ENCODE results near the gene ZMYM2.
A peak's percentile ranks its signal among the peaks of the same experiment; 100 is the strongest.

Gene ZMYM2

GRCh38 chr13:19958155-19959111, at the start of gene ZMYM2:
TSS of gene ZMYM2 (plus strand) at chr13:19958727. CDS start at chr13:19993073, 34,346 bp downstream.
- DNase-seq, result peak; percentile 97

- no peak for DNase-seq
These were observed 48.0 kb upstream of the ZMYM2 start for GRCh38 chr13:19910336-19911072.

- peak; percentile 15 for DNase-seq
These were observed 31.3 kb upstream of the ZMYM2 start for GRCh38 chr13:19927117-19927748.

GRCh38 chr13:19940106-19940505, 18.4 kb upstream of the ZMYM2 start:
- no peak for DNase-seq

GRCh38 chr13:19950374-19950773, 8.2 kb upstream of the ZMYM2 start:
- DNase-seq, result no peak

GRCh38 chr13:19952850-19953249, 5.7 kb upstream of the ZMYM2 start:
- no peak for DNase-seq

GRCh38 chr13:19955873-19956559, 2.5 kb upstream of the ZMYM2 start:
- DNase-seq, result no peak

GRCh38 chr13:19957320-19958154, 990 bp upstream of the ZMYM2 start:
- peak; percentile 94 for DNase-seq

- DNase-seq, result peak; percentile 76
These were observed 759 bp downstream of the ZMYM2 start for GRCh38 chr13:19959141-19959830.

GRCh38 chr13:19959831-19960652, 1.5 kb downstream of the ZMYM2 start:
- peak; percentile 96 for DNase-seq

- DNase-seq, result peak; percentile 27
These were observed 2.1 kb downstream of the ZMYM2 start for GRCh38 chr13:19960653-19960976.

- DNase-seq, result peak; percentile 21
These were observed 3.0 kb downstream of the ZMYM2 start for GRCh38 chr13:19961489-19961888.

GRCh38 chr13:19961924-19962323, 3.4 kb downstream of the ZMYM2 start:
- DNase-seq, result no peak

- no peak for DNase-seq
These were observed 4.4 kb downstream of the ZMYM2 start for GRCh38 chr13:19962894-19963293.

- DNase-seq, result peak; percentile 67
These were observed 9.1 kb downstream of the ZMYM2 start for GRCh38 chr13:19967621-19968020.

- peak; percentile 84 for DNase-seq
These were observed 16.0 kb downstream of the ZMYM2 start for GRCh38 chr13:19974498-19975009.

GRCh38 chr13:19978831-19979437, 20.4 kb downstream of the ZMYM2 start:
- DNase-seq, result no peak

- DNase-seq, result peak; percentile 22
These were observed 23.2 kb downstream of the ZMYM2 start for GRCh38 chr13:19981685-19982238.

GRCh38 chr13:19982447-19983043, 24.0 kb downstream of the ZMYM2 start:
- no peak for DNase-seq
